H1 (cell line): ENCODE results near the gene UNC13C. TPM values are rescaled to one million over a fixed set of nuclear protein-coding genes. Genes with fewer than 3 reads are reported as not detected.

Experiments used
- ATF2 ChIP-seq: IDR thresholded peaks from 2 replicates; pipeline ENCODE4 v1.6.1; 2012; ENCODE audit warnings: low read length, inconsistent platforms
- BRCA1 ChIP-seq: IDR thresholded peaks from 2 replicates; pipeline ENCODE4 v1.6.1; 2012; ENCODE audit warnings: low read depth, low read length, improper control_type of control experiment
- CEBPB ChIP-seq: IDR thresholded peaks from 2 replicates; pipeline ENCODE4 v1.6.1; 2012; ENCODE audit warnings: low read depth, low read length
- CTBP2 ChIP-seq: IDR thresholded peaks from 2 replicates; pipeline ENCODE4 v1.7.0; 2011; ENCODE audit warnings: borderline replicate concordance, mild to moderate bottlenecking, moderate library complexity, mixed read lengths, low read length; ENCODE audit not compliant: insufficient read depth, insufficient read length
- JUN ChIP-seq: IDR thresholded peaks from 2 replicates; pipeline ENCODE4 v1.6.1; 2011; ENCODE audit warnings: low read depth, mild to moderate bottlenecking, improper control_type of control experiment, low read length
- JUND ChIP-seq: IDR thresholded peaks from 2 replicates; pipeline ENCODE4 v1.6.1; 2011; ENCODE audit warnings: mild to moderate bottlenecking, improper control_type of control experiment, low read length
- KDM1A ChIP-seq: fragments of 200-600, 300-600 bp; sonication (generic); IDR thresholded peaks from 2 replicates; pipeline ENCODE4 v1.7.1; 2016; ENCODE audit warnings: mild to moderate bottlenecking, low read length, borderline replicate concordance
- RBBP5 ChIP-seq: IDR thresholded peaks from 2 replicates; pipeline ENCODE4 v1.7.1; 2012; ENCODE audit warnings: low read depth, mild to moderate bottlenecking, inconsistent platforms, low read length, moderate library complexity, borderline replicate concordance
- RFX5 ChIP-seq: IDR thresholded peaks from 2 replicates; pipeline ENCODE4 v1.6.1; 2011; ENCODE audit warnings: low read depth, low read length, improper control_type of control experiment, borderline replicate concordance
- RXRA ChIP-seq: IDR thresholded peaks from 2 replicates; pipeline ENCODE4 v1.6.1; 2011; ENCODE audit warnings: low read depth, mild to moderate bottlenecking, low read length, moderate library complexity; ENCODE audit not compliant: insufficient read depth
- SP2 ChIP-seq: IDR thresholded peaks from 2 replicates; pipeline ENCODE4 v1.6.1; 2012; ENCODE audit warnings: mild to moderate bottlenecking, low read length, inconsistent platforms
- SP4 ChIP-seq: IDR thresholded peaks from 2 replicates; pipeline ENCODE4 v1.6.1; 2012; ENCODE audit warnings: low read length, inconsistent platforms
- SRF ChIP-seq: IDR thresholded peaks from 2 replicates; pipeline ENCODE4 v1.6.1; 2011; ENCODE audit warnings: mild to moderate bottlenecking, low read depth, low read length, moderate library complexity
- TAF1 ChIP-seq: IDR thresholded peaks from 2 replicates; pipeline ENCODE4 v1.6.1; 2011; ENCODE audit warnings: mild to moderate bottlenecking, low read depth, low read length
- polyA plus RNA-seq, 7 experiments: library from polyadenylated mRNA; depleted of rRNA in 3 of 7; stranded (reverse) in 5 of 7; unstranded in 2 of 7; fragments of >200 nt in 5 of 7; fragments of 200-250 nt in 2 of 7; gene quantifications; 1 replicate in 5 of 7; 2 replicates in 1 of 7; 4 replicates in 1 of 7; pipeline versions ENCODE4 v1.2.1 to v1.2.3, GENCODE V29; 2011 to 2013; ENCODE audit warnings: missing spikeins in 2 of 7, mixed read lengths in 2 of 7
- total RNA-seq: library from RNA; stranded (reverse); fragmentation: NEBNext Ultra II Directional; extraction: Animal tissue kit (Norgen Biotek cat#: 25700); gene quantifications from 2 replicates; pipeline ENCODE4 v1.2.1, GENCODE V29; 2021

UNC13C gene
- total and polyA plus RNA-seq, 2 of the 8 experiments (the other 6 are each of a cell fraction or from before 2014, with no cell fraction given), result 0.02 to 0.13 TPM

GRCh38 chr15:53978253-53978906 lies at the start of gene UNC13C (continued):
- TF ChIP-seq ATF2, result no peak
- no peak for TF ChIP-seq BRCA1
- TF ChIP-seq TAF1, result no peak
- TF ChIP-seq RBBP5, result no peak
- no peak for TF ChIP-seq KDM1A
- no peak for TF ChIP-seq RFX5
- no peak for TF ChIP-seq SP2
- TF ChIP-seq JUN, result no peak
- TF ChIP-seq SP4, result no peak
- TF ChIP-seq CEBPB, result no peak
- TF ChIP-seq CTBP2, result no peak
- TF ChIP-seq JUND, result no peak
- TF ChIP-seq RXRA, result no peak
- TF ChIP-seq SRF, result no peak
